ENCODE measurements around the gene CDC42EP4.
"Not testable (repeated sequence)": the region's sequence is repeated elsewhere in the genome, so short reads cannot be mapped to it uniquely, and the experiment has no call there.

The CDC42EP4 gene

DNA sequence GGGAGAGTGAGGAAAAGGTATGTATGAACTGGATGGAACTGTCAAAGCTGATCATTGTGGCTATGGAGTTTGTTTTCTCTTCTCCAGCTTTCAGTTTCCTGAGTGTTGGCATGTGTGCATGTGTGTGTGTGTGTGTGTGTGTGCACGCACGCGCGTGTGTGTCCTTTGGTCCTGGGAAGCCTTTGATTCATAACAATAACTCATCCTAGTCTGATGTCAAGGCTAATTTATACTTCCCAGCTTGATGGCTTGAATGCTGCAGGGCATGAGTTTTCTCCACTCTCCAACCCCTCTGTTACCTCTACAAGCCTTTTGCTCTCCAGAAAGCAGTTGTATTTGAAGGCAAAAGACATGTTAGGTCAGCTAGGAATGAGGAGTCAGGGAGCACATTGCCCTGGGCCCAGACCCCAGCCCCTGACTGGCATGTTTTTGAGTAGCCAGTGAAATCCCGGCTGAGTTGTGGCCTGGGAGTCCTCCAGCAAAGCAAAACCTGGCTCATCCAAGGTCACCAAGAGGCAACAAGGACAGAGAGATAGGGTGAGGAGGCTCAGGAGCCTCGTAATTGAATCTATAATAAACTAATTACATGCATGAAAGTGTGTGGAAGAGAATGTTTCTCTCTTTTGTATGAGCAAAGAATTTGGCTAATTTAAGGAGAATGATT, 8.9 kb upstream of the CDC42EP4 start:
- DNase-seq (ENCODE audit: low spot score), result peak; percentile 60

DNA sequence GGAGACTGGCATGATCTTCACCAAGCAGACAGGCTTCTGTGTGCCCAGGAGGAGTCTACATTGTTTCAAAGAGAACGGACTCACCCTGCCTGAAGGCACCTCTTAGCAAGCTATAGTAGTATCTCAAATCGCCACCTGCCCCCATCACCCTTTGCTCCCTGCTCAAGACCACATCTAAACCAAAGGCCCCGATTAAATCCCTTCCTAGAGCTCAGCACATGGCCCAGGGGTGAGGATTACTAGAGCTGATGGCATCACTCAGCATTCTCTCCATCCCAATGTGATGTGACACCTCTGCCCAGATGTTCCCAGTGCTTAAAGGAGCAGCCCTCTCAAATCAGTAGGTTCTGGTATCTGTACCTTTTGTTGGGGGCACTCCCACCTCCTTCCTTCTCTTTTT, 8.0 kb upstream of the CDC42EP4 start:
- no peak for DNase-seq (ENCODE audit: low spot score)

DNA sequence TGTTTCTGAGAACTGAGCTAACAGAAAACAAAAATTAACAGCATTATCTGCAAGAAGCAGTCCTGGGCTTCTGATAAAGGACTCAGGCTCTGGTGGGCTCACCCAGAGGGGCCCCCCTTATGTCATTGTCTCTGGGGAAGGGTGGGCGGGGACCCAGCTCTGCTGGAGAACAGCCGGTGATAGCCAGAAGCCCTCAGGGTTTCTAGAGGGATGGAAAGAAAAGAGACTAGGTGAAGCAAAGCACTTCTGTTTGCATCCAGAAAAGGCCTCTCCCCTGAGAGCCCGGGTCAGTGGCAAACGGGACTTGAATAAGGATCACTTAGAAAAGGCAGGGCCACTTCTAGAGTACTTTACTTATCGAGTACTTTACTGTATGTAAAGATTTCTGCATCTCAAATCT, 7.0 kb upstream of the CDC42EP4 start:
- no peak for DNase-seq (ENCODE audit: low spot score)

DNA sequence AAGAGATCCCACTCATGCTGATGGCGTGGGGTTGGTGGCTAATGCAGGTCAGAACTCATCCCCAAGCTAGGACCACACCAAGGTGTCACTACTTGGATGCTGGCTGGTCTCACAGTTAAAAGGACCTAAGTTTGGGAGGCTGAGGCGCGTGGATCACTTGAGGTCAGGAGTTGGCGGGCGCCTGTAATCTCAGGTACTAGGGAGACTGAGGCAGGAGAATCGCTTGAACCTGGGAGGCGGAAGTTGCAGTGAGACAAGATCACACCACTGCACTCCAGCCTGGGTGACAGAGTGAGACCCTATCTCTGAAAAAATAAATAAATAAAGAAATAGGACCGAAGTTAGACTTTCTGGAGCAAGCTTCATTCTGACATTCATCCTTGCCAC, 6.6 kb upstream of the CDC42EP4 start:
- DNase-seq (ENCODE audit: low spot score), result no peak

DNA sequence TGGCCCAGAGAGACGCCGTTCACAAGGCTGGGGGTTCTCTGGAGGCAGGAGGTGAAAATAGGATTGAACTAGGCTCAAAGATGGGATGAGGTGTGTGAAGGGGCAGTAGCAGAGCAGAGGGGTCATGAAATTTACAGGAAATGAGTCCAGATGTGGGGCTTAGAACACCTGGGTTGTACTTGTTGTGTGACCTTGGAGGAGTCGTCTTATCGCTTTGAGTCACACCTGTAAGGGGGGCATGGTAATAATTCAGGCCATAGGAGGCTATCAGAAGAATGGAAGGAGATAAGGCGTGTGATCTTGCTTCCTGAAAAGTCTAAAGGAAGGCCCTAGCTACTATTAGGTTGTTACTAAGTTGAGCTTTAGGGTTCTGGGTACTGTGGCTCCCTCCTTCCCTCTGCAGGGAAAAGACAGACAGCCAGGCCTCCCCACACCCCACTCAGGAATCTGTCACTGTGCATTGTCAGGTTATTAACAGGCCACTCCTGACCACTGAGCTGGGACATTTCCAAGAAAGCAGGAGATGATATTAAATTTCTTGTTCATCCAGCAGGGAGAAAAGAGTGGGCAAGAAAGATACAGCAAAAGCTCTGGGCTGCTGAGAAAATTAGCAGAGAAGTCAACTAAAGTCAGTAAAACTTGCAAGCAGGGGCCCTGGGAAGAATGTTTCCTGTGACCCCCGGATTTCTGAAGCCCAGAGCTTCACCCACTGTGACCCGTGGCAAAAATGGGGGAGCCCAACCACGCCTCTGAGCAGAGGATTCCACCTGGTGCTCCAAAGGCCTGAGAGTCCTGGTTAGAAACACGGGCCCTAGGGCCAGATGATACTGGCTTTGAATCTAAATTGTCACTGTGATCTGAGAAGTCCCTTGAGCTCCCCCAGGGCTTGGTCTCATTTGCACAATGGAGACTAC, 6.0 kb upstream of the CDC42EP4 start:
- no peak for DNase-seq (ENCODE audit: low spot score)

DNA sequence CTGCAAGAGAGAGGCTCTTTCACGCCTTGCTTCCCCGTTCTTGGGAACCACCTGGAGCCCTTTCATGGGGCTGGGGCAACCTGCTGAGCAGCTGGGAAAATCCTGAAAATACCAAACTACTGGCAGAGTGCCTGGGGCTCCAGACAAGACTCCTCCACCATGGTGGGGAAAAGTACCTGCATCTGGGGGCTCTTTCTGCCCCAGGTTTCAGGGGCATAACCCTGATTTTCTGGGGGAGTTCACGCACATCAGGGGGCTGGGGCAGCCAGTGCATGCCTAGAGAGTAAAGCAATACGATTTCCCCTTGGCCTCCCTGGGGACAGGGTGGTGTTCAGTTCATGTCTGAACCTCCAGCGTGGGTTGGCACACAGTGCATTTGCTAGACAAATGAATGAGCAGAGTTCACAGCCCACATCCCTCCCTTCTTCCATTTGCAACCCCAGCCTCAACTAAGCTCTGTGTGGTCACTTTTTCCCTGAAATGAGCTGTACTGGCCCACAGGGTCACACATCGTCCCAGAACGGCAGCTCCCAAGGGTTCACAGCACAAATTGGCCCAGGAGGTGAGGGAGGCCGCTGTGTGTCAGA, 5.2 kb upstream of the CDC42EP4 start:
- DNase-seq (ENCODE audit: low spot score), result no peak

DNA sequence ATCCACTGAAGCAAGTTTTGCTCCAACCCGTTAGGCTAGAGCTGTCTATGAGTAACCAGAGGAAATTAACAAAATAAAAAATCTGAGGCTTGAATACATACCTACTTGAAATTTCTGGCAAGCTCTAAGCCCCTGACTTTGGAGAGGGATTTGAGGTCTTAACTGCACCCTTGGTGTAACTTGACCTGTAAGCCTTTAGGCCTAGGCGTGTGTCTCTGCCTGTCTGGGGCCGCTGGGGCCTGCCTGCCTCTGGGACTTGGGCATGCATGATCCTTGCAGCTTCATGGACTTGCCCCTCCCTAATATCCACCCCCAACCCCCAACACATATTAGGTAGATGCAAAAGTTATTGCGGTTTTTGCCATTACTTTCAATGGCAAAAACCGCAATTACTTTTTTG, 3.7 kb upstream of the CDC42EP4 start:
- no peak for DNase-seq (ENCODE audit: low spot score)

DNA sequence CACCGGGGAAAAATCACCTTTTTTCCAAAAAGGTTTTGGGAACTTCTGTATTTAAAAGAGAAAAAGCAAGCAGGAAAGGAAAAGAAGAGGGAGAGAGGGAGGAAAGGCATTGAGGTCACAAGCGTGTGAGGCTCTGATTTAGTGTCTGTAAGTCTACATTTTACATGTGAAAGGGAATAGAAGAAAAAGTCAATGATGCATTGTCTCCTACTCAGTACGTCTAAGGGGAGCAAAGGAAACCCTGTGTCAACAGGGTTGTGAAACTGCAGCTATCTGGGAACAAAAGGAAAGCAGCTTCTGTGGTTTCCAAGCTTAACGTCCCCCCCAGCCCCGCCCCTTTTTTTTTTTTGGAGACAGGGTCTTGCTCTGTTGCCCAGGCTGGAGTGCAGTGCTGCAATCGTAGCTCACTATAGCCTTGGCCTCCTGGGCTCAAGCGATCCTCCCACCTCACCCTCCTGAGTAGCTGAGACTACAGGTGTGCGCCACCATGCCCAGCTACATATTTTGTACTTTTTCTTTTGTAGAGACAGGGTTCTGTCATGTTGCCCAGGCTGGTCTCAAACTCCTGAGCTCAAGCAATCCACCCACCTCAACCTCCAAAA, 1.8 kb upstream of the CDC42EP4 start:
- no peak for DNase-seq (ENCODE audit: low spot score)

DNA sequence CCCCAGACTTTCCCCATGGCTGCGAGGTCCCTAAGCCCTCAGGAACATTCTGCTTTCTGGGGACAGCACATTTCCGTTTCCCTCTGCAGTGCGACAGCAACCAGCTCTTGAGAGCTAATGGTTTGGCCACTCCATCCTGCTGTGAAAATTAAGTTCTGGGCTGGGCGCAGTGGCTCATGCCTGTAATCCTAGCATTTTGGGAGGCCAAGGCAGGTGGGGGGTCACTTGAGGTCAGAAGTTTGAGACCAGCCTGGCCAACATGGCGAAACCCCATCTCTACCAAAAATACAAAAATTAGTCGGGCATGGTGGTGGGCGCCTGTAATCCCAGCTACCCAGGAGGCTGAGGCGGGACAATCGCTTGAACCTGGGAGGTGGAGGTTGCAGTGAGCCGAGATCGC, 1.1 kb upstream of the CDC42EP4 start:
- not testable (repeated sequence) for DNase-seq (ENCODE audit: low spot score)

DNA sequence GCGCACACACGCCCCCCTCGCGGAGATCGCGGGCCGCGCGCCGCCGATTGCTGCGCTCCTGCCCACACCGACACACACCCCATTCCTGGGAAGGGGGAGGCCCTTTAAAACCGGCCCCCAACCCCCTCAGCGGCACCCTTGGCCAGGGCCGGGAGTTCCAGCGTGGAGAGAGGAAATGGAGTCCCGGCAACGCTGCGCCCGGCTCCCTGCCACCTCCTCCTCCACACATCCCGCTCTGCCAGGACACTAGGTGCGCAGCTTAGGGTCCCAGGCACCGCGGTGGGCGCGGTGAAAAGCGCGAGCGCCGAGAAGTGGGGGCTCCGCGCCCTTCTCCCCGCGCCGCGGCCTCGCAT, 397 bp downstream of the CDC42EP4 start:
- DNase-seq (ENCODE audit: low spot score), result no peak

DNA sequence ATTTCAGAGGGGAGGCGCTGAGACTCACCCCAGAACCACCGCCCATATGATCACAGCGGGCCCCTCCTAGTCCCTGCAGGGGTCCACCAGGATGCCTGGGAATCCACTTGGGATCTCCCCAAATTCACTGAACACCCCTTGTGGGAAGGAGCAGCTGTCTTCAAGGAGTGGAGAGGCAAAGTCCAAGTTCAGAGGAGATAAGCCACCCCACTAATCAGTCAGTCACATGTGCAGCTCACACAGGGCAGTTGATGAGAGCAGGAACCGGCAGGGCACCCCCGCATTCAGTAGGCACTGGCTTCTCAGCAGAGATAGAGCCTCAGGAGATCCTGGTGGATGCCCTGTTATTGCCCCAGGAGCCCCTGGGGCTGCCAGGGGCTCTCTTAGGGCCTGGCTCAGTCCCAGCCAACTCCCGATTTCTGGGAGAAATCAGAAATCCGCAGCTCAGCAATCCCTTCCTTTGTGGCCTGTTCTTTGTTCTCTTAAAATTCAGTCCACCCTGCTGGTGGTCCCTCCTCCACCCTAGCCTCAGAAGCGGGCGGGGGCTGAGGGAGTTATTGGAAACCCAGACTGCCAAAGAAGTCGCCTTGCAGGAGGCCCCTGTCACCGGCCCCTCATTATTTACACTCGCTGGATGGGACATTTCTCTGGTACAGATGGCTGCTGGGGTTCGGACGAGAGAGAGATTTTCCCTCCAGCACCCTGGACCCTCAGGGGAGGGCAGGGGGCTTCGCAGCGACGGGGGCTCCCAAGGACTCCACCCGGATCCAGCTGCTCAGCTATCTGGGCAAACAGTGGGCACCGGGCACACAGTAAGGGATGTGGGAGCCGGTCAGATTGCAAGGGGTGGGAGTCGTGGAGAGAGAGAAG, 1.8 kb downstream of the CDC42EP4 start:
- no peak for DNase-seq (ENCODE audit: low spot score)

DNA sequence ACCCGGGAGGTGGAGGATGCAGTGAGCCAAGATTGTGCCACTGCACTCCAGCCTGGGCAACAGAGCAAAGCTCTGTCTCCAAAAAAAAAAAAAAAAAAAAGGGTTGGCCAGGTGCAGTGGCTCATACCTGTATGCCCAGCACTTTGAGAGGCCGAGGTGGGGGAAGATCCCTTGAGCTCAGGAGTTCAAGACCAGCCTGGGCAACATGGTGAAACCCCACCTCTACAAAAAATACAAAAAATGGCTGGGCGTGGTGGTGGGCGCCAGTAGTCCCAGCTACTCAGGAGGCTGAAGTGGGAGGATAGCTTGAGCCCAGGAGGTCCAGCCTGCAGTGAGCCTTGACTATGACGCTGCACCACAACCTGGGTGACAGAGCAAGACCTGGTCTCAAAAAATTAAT, 2.8 kb downstream of the CDC42EP4 start:
- DNase-seq (ENCODE audit: low spot score), result not testable (repeated sequence)

DNA sequence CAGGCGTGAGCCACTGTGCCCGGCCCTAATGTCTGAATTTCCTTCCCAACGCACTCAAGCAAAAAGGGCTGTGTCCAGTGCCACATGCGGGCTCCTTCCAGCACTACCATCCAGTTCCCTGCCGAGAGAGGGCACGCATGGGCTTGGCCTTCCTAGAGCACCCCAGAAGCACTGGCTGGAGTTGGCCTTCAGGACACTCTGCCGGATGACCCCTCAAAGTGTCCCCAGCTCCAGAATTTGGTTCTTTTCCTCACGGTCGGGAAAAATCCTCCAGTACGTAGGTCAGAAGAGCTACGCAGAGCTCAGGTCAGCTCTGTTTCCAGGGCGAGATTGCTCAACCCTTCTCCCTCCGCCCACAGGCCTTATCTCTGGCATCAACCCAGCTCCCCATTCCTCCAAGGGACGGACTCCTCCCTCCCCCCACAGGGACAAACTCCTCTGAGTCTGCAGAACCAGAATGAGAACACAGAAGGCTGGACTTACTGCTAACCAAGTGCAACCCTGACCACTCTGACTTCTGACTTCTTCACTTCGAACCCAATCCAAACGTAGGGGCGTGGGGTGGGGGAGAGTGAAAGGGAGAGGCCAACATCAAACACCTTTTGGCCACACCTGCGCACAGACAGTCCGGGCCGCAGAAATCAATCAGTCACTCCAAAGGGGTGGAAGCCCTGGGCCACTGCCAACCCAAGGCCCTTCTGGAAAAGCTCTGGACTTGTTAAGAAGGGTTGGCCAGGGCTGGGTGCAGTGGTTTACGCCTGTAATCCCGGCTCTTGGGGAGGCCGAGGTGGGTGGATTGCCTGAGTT, 3.6 kb downstream of the CDC42EP4 start:
- DNase-seq (ENCODE audit: low spot score), result peak; percentile 85

DNA sequence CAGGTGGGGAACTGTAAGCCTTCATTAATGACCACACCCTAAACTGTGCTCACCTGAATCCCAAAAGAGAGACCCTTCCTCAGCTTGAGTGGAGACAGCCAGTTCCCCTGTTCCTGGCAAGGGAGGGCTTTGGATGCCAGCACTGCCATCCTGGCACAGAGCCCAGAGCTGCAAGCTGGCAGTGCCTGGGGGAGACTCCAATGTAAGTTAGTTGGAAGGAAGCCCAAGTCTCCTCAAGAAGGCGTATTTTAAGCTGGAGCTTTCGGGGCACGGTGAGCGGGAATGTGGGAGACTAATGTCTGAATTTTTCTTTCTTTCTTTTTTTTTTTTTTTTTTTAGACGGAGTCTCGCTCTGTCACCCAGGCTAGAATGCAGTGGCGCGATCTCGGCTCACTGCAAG, 4.7 kb downstream of the CDC42EP4 start:
- no peak for DNase-seq (ENCODE audit: low spot score)

DNA sequence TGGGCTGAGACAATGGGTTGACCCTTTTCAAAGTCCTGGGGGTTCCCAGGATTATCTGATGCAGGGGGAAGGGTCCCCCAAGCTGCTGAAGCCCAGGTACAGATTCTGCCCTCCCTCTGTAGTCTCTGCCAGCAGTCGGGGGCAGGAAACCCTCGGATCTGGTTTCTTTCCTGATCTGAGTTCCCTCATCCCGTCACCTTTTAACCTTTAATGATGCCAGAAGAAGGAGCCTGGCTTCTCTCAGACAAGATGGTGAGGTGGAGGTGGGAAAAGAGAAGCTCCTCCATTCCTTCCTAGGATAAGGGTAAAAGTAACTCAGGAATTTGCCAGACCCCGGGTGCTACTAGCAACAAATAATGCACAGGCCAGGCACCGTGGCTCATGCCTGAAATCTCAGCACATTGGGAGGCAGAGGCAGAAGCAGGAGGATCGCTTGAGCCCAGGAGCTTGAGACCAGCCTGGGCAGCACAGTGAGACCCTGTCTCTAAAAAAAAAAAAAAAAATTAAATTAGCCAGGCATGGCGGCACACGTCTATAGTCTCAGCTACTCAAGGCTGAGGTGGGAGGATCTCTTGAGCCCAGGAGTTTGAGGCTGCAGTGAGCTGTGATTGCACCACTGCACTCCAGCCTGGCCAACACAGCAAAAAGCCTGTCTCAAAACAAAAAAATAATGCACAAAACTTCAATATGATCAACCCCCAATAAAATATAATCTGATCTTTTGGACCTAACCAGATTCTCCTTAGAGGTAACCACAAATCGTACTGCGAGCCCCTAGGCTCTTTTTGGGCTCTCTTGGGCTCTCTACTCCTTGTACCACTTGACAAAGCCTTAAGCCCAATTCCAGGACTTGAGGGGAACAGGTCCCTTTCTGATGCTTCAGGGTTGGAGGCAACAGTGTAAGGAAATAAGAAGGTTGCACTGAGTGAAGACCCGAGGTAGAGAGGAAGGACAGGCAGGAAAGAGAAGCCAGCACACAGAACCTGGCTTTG, 5.7 kb downstream of the CDC42EP4 start:
- DNase-seq (ENCODE audit: low spot score), result peak; percentile 87

DNA sequence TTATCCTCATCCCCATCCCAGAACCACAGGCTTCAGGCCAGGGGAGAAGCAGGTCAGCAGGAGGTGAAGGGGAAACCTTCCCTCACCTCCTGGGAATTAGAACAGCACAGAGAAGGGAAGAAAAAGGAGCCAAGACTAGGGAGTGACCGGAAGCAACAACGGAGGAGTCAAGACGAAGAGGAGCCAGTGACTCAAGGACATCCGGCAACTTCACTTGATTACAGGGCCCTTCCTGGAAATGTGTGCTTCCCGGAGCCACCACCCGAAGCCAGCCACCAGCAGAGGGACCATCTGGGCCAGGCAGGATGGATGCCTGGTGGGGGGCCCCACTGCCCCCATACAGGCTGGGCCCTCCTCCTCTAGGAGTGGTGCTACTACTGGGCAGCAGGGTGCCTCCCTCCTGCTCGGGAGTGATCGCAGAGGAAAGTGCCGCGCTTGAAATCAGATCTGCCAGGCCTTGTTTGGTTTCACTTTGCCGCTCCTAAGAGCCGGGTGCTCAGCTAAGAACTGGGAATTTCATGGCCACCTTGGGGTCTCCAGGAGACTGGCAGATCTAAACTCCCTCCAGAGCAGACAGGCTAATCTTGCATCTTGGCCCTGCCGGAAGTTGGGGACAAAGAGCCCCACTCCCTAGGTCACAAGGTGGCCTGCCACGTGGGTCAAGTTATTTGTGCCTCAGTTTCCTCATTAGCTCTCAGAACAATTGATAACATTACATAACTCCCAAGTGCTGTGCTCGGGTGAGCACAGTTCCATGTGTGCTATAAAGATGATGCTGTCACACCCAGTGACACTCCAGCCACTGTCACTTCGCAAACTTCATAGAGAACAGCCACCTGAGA, 6.6 kb downstream of the CDC42EP4 start:
- peak; percentile 75 for DNase-seq (ENCODE audit: low spot score)

DNA sequence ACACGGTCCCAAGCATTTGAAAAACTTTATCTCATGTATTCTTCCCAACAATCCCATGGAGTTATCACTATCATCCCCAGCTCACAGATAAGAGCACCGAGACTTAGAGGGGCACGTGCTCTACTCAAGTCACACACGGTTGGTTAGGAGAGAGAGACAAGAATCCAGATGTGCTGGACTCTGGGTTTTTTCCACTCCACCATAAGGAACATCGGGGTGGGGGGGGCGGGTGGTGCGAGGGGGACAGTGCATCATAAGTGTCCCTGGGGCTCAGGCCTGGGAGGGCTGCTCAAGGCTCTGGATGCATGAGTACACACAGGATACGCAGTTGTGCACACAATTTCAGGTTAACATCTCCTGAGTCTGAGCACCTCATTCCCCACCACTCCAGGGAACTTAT, 7.4 kb downstream of the CDC42EP4 start:
- DNase-seq (ENCODE audit: low spot score), result no peak

DNA sequence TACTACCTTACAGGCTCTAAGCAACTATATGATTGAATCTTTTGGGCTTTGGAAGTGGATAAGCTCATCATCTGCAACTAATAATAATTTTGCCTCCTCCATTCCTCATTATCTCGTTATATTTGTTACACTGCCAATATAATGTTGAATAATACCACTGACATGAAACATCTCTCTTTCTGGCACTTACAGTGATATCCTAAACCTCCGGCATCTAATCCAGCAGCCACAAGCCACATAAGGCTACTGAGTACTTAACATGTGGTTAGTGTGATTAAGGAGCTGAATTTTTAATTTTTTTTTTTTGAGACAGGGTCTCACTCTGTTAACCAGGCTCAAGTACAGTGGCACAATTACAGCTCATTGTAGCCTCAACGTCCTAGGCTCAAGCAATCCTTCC, 9.6 kb downstream of the CDC42EP4 start:
- no peak for DNase-seq (ENCODE audit: low spot score)
